ENCODE data around the gene MSRB3. TPM values are rescaled to one million over a fixed set of nuclear protein-coding genes. Genes with fewer than 3 reads are reported as not detected.

Gene MSRB3
- total and polyA plus RNA-seq, 9 donors, result 14.9 to 58.8 (median 27.1) TPM

GRCh38 chr12:65327207-65328076 lies 49.0 kb downstream of the MSRB3 start:
- TF ChIP-seq CTCF (IDR thresholded peaks at IDR 0.05), result no peak
- no peak for TF ChIP-seq EP300 (IDR thresholded peaks at IDR 0.05)
- TF ChIP-seq POLR2A (IDR thresholded peaks at IDR 0.05), result no peak
- H3K9me3 ChIP-seq, result no peaks in the 10 kb centered on the region
- H3K4me3 ChIP-seq, result no peak overlapping the region
- 8 to 13% (median 12%) methylated on average over 10 of the region's 10 CpGs for WGBS, 3 donors
- no peaks in the 10 kb centered on the region for H3K4me1 ChIP-seq (ENCODE audit: insufficient read depth)
- intact Hi-C loops (cut with DNase I), result no loop called here
- no peaks in the 10 kb centered on the region for H3K36me3 ChIP-seq
- DNase-seq, result peak in 2 of 5 donors; percentile 28 to 32
- H3K27me3 ChIP-seq, result no peaks in the 10 kb centered on the region
- no peak overlapping the region for H3K27ac ChIP-seq

- Histone ChIP-seq H3K27ac (no peak overlapping the region), H3K9me3 (no peaks in the 10 kb centered on the region), H3K27me3 (no peaks in the 10 kb centered on the region), H3K4me1 (ENCODE audit: insufficient read depth) (no peaks in the 10 kb centered on the region), H3K4me3 (no peak overlapping the region), H3K36me3 (no peaks in the 10 kb centered on the region)
- DNase-seq, result no peak
- intact Hi-C loops (cut with DNase I), result no loop called here
- TF ChIP-seq CTCF (IDR thresholded peaks at IDR 0.05), result no peak
- no peak for TF ChIP-seq POLR2A (IDR thresholded peaks at IDR 0.05)
- no peak for TF ChIP-seq EP300 (IDR thresholded peaks at IDR 0.05)
- WGBS, 3 donors, result 88 to 94% (median 93%) methylated on average over 3 of the region's 3 CpGs
These were observed 51.2 kb downstream of the MSRB3 start for GRCh38 chr12:65329721-65330120.

GRCh38 chr12:65330331-65330730 lies 51.8 kb downstream of the MSRB3 start:
- 49 to 56% (median 54%) methylated on average over 3 of the region's 3 CpGs for WGBS, 3 donors
- intact Hi-C loops (cut with DNase I), result no loop called here

GRCh38 chr12:65331456-65331855 lies 53.0 kb downstream of the MSRB3 start:
- TF ChIP-seq EP300 (IDR thresholded peaks at IDR 0.05), result no peak
- TF ChIP-seq CTCF (IDR thresholded peaks at IDR 0.05), result no peak
- no peaks in the 10 kb centered on the region for H3K4me1 ChIP-seq (ENCODE audit: insufficient read depth)
- WGBS, 3 donors, result 97 to 98% (median 97%) methylated on average over 8 of the region's 8 CpGs
- H3K9me3 ChIP-seq, result no peaks in the 10 kb centered on the region
- no peak for DNase-seq
- intact Hi-C loops (cut with DNase I), result no loop called here
- no peak overlapping the region for H3K27ac ChIP-seq
- no peaks in the 10 kb centered on the region for H3K36me3 ChIP-seq
- H3K27me3 ChIP-seq, result no peaks in the 10 kb centered on the region
- H3K4me3 ChIP-seq, result no peak overlapping the region

More at GRCh38 chr12:65330331-65330730, 51.8 kb downstream of the MSRB3 start:
- no peak for DNase-seq
- no peaks in the 10 kb centered on the region for H3K36me3 ChIP-seq
- TF ChIP-seq CTCF (IDR thresholded peaks at IDR 0.05) (no peak), EP300 (IDR thresholded peaks at IDR 0.05) (no peak), POLR2A (IDR thresholded peaks at IDR 0.05) (no peak)
- no peaks in the 10 kb centered on the region for H3K4me1 ChIP-seq (ENCODE audit: insufficient read depth)
- no peaks in the 10 kb centered on the region for H3K9me3 ChIP-seq
- no peak overlapping the region for H3K4me3 ChIP-seq
- H3K27me3 ChIP-seq, result no peaks in the 10 kb centered on the region
- H3K27ac ChIP-seq, result no peak overlapping the region

Measured in ovary (tissue), 9 donors.